HCT116 (cell line): Measurements from ENCODE around the gene VANGL1. TPM values are rescaled to one million over a fixed set of nuclear protein-coding genes. Genes with fewer than 3 reads are reported as not detected.

Experiments
- ATAC-seq: fragments of 200-7000 bp; cut with Tn5 transposase; 2 replicates; pipeline ENCODE4 v1.9.1; 2020; ENCODE audit warnings: mild to moderate bottlenecking, moderate library complexity
- BruUV-seq: library from RNA; stranded (reverse); fragments of 400-500 nt; replicated peaks from 2 replicates; lab custom pipeline; 2021; lab: Mats Ljungman, UMichigan
- CTCF ChIA-PET: fragments of 300-600 bp; sonication (Branson Sonifier 250); formaldehyde crosslinking; loops from one replicate; lab custom pipeline; 2021; ENCODE audit warnings: antibody characterized with exemption; lab: Charles Lee
- POLR2A ChIA-PET: fragments of 300-600, 350-600 bp; sonication (Branson Sonifier 250); formaldehyde crosslinking; loops from one replicate; lab custom pipeline; 2021; ENCODE audit warnings: antibody characterized with exemption; lab: Charles Lee
- RAD21 ChIA-PET, 2 experiments: fragments of 300-600 bp; sonication (Branson Sonifier 250); formaldehyde crosslinking; loops; one replicate each; lab custom pipeline; 2023; ENCODE audit warnings: low total read pairs in 2 of 2; ENCODE audit not compliant: uncharacterized antibody in 2 of 2, unreplicated experiment in 2 of 2, low non-redundant PET in 1 of 2; lab: Charles Lee
- DNase-seq: peaks from one replicate; pipeline ENCODE4 v3.0.0-alpha.2; 2010; ENCODE audit warnings: low read depth, low spot score
- H2AFZ ChIP-seq: fragments of 200-600 bp; shearing (Covaris generic), sonication (generic); 2 replicates; pipeline ENCODE4 v1.6.1; 2017; ENCODE audit warnings: low read depth, mixed run types, mixed read lengths, antibody characterized with exemption, low read length; ENCODE audit not compliant: poor library complexity, severe bottlenecking
- H3K27ac ChIP-seq: 2 replicates; pipeline ENCODE4 v1.5.1; 2012; ENCODE audit warnings: low read depth, low read length
- H3K27me3 ChIP-seq: fragments of 200-600 bp; sonication (generic); 2 replicates; pipeline ENCODE4 v1.6.1; 2016; ENCODE audit warnings: mixed run types, low read length, mixed read lengths; ENCODE audit not compliant: insufficient read depth
- H3K36me3 ChIP-seq, 2 experiments: fragments of 200-500 bp in 1 of 2; fragments of 200-600 bp in 1 of 2; sonication (Bioruptor generic) in 1 of 2; sonication (generic) in 1 of 2; 2 replicates each; pipeline versions ENCODE4 v1.5.1 to v1.6.1; 2014 to 2016; ENCODE audit warnings: low read length in 2 of 2, inconsistent platforms in 1 of 2, mixed read lengths in 1 of 2, mixed run types in 1 of 2; ENCODE audit not compliant: insufficient read depth in 2 of 2, control insufficient read depth in 1 of 2
- H3K4me1 ChIP-seq, 2 experiments: fragments of 200-600 bp in 1 of 2; sonication (generic) in 1 of 2; 2 replicates each; pipeline versions ENCODE4 v1.5.1 to v1.6.1; 2012 to 2017; ENCODE audit warnings: low read length in 2 of 2, inconsistent platforms in 1 of 2, mild to moderate bottlenecking in 1 of 2, mixed read lengths in 1 of 2, mixed run types in 1 of 2, moderate library complexity in 1 of 2; ENCODE audit not compliant: insufficient read depth in 2 of 2, control insufficient read depth in 1 of 2
- H3K4me2 ChIP-seq: fragments of 200-600 bp; sonication (generic); 2 replicates; pipeline ENCODE4 v1.6.1; 2017; ENCODE audit warnings: mixed run types, low read length, mixed read lengths
- H3K4me3 ChIP-seq, 2 experiments: fragments of 200-600 bp in 1 of 2; sonication (generic) in 1 of 2; replicated peaks in 1 of 2; 2 replicates each; pipeline ENCODE4 v1.5.1; 2011 to 2016; ENCODE audit warnings: low read length in 2 of 2, control low read depth in 1 of 2, low read depth in 1 of 2, mild to moderate bottlenecking in 1 of 2, mixed read lengths in 1 of 2, mixed run types in 1 of 2
- H3K79me2 ChIP-seq: fragments of 200-600 bp; sonication (generic); 2 replicates; pipeline ENCODE4 v1.6.1; 2017; ENCODE audit warnings: mild to moderate bottlenecking, mixed run types, low read length, moderate library complexity, mixed read lengths; ENCODE audit not compliant: insufficient read depth
- H3K9ac ChIP-seq: fragments of 200-600 bp; sonication (generic); 2 replicates; pipeline ENCODE4 v1.6.1; 2016; ENCODE audit warnings: low read length, mixed read lengths
- H3K9me2 ChIP-seq: fragments of 200-600 bp; sonication (generic), shearing (Covaris generic); 2 replicates; pipeline ENCODE4 v1.6.1; 2017; ENCODE audit warnings: mixed run types, mild to moderate bottlenecking, moderate library complexity; ENCODE audit not compliant: insufficient read depth
- H3K9me3 ChIP-seq, 2 experiments: fragments of 200-500 bp in 1 of 2; fragments of 200-600 bp in 1 of 2; sonication (Bioruptor generic) in 1 of 2; sonication (generic) in 1 of 2; 2 replicates each; pipeline ENCODE4 v1.6.1; 2014 to 2017; ENCODE audit warnings: low read length in 2 of 2, mixed read lengths in 2 of 2, inconsistent platforms in 1 of 2, low read depth in 1 of 2, mild to moderate bottlenecking in 1 of 2, mixed run types in 1 of 2, moderate library complexity in 1 of 2; ENCODE audit not compliant: control insufficient read depth in 1 of 2, insufficient read depth in 1 of 2
- H4K20me1 ChIP-seq: fragments of 200-600 bp; sonication (generic), shearing (Covaris generic); 2 replicates; pipeline ENCODE4 v1.6.1; 2017; ENCODE audit warnings: mixed run types, mild to moderate bottlenecking, moderate library complexity; ENCODE audit not compliant: insufficient read depth
- CEBPB ChIP-seq: IDR thresholded peaks from 2 replicates; pipeline ENCODE4 v1.6.1; 2012; ENCODE audit warnings: low read depth
- EGR1 ChIP-seq: IDR thresholded peaks from 2 replicates; pipeline ENCODE4 v1.6.1; 2012; ENCODE audit warnings: low read depth
- EZH2 ChIP-seq: fragments of 200-600 bp; sonication (generic); IDR thresholded peaks from 2 replicates; pipeline ENCODE4 v1.6.1; 2017; ENCODE audit warnings: antibody characterized with exemption, mixed run types
- EZH2phosphoT487 ChIP-seq: fragments of 200-600 bp; IDR thresholded peaks from 2 replicates; pipeline ENCODE4 v1.6.1; 2018; ENCODE audit warnings: antibody characterized with exemption, borderline replicate concordance
- FOSL1 ChIP-seq: IDR thresholded peaks from 2 replicates; pipeline ENCODE4 v1.6.1; 2012; ENCODE audit warnings: low read depth
- POLR2A ChIP-seq: IDR thresholded peaks from 2 replicates; pipeline ENCODE4 v1.7.0; 2011; ENCODE audit warnings: borderline replicate concordance; ENCODE audit not compliant: insufficient read depth, insufficient read length; ENCODE audit errors: extremely low read depth
- RAD21 ChIP-seq: IDR thresholded peaks from 2 replicates; pipeline ENCODE4 v1.6.1; 2012; ENCODE audit warnings: low read depth, mild to moderate bottlenecking
- SIN3A ChIP-seq: IDR thresholded peaks from 2 replicates; pipeline ENCODE4 v1.6.1; 2012; ENCODE audit warnings: low read depth
- SRF ChIP-seq: IDR thresholded peaks from 2 replicates; pipeline ENCODE4 v1.6.1; 2012; ENCODE audit warnings: low read depth
- YY1 ChIP-seq: IDR thresholded peaks from 2 replicates; pipeline ENCODE4 v1.6.1; 2011; ENCODE audit warnings: low read length, low read depth, moderate library complexity, mild to moderate bottlenecking; ENCODE audit not compliant: insufficient replicate concordance; ENCODE audit errors: extremely low read depth
- ZFX ChIP-seq: fragments of 450-650 bp; IDR thresholded peaks from 2 replicates; pipeline ENCODE4 v1.6.1; 2017
- ZNF274 ChIP-seq: fragments of 200-500 bp; sonication (Bioruptor generic); IDR thresholded peaks from 2 replicates; pipeline ENCODE4 v1.6.1; 2014; ENCODE audit warnings: mild to moderate bottlenecking, low read depth, low read length, inconsistent platforms
- intact Hi-C: fragments of 100-400 bp; cut with micrococcal nuclease; formaldehyde crosslinking; loops from 2 replicates; pipeline ENCODE4 v1.10.0; 2022
- total RNA-seq: library from RNA; stranded (reverse); gene quantifications from one replicate; pipeline ENCODE4 v1.2.1, GENCODE V29; 2021; ENCODE audit not compliant: unreplicated experiment
- TF ChIP-seq, protein P1 (sequence below): IDR thresholded peaks from 2 replicates; pipeline ENCODE4 v1.6.1; 2012
- TF ChIP-seq, protein P2 (sequence below): IDR thresholded peaks from 2 replicates; pipeline ENCODE4 v1.6.1; 2012
- TF ChIP-seq, protein P3 (sequence below): IDR thresholded peaks from 2 replicates; pipeline ENCODE4 v1.6.1; 2012; ENCODE audit warnings: low read depth

VANGL1 gene
- total RNA-seq, 1 experiment from 2014 or later, result 23.5 TPM

DNA sequence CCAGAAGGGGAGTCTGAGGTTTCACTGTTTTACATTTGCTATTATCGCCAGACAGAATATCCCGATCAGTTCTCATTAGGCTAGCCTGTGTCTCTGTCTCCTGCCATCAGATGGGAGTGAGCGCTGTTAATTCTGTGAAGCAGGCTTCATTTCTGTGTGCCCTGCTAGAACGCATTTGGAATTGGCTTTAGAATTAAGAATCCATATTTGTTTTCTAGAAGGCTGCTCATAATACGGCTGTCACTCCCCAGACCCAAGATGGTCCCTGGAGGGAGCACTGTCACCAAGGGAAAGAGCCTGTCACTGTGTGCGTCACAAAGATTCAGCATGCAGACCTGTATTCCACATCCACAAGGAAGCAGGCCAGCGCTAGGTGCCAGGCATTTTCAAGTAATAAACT is 77.5 kb downstream of the VANGL1 start:
- RAD21 ChIA-PET, result no interaction called here
- Histone ChIP-seq H3K9ac (no peak overlapping the region), H3K4me1 (peaks cover 7 to 11% of the 10 kb centered on the region in 2 experiments; a peak in 2 of 4 replicates), H3K36me3 (no peaks in the 10 kb centered on the region), H3K27me3 (no peaks in the 10 kb centered on the region), H2AFZ (no peak overlapping the region), H3K9me2 (no peaks in the 10 kb centered on the region), H3K4me2 (no peak overlapping the region), H3K27ac (no peak overlapping the region), H3K9me3 (no peaks in the 10 kb centered on the region), H3K79me2 (no peaks in the 10 kb centered on the region), H3K4me3 (no peak overlapping the region), H4K20me1 (no peaks in the 10 kb centered on the region)
- TF ChIP-seq, protein P1, sequence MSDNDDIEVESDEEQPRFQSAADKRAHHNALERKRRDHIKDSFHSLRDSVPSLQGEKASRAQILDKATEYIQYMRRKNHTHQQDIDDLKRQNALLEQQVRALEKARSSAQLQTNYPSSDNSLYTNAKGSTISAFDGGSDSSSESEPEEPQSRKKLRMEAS, result no peak
- TF ChIP-seq RAD21 (no peak), EZH2 (no peak), EZH2phosphoT487 (no peak), EGR1 (no peak), ZNF274 (no peak), SRF (no peak), CEBPB (no peak), ZFX (no peak), POLR2A (no peak), YY1 (no peak), SIN3A (no peak), FOSL1 (no peak)
- TF ChIP-seq, protein P2, sequence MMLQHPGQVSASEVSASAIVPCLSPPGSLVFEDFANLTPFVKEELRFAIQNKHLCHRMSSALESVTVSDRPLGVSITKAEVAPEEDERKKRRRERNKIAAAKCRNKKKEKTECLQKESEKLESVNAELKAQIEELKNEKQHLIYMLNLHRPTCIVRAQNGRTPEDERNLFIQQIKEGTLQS, result no peak
- TF ChIP-seq, protein P3, sequence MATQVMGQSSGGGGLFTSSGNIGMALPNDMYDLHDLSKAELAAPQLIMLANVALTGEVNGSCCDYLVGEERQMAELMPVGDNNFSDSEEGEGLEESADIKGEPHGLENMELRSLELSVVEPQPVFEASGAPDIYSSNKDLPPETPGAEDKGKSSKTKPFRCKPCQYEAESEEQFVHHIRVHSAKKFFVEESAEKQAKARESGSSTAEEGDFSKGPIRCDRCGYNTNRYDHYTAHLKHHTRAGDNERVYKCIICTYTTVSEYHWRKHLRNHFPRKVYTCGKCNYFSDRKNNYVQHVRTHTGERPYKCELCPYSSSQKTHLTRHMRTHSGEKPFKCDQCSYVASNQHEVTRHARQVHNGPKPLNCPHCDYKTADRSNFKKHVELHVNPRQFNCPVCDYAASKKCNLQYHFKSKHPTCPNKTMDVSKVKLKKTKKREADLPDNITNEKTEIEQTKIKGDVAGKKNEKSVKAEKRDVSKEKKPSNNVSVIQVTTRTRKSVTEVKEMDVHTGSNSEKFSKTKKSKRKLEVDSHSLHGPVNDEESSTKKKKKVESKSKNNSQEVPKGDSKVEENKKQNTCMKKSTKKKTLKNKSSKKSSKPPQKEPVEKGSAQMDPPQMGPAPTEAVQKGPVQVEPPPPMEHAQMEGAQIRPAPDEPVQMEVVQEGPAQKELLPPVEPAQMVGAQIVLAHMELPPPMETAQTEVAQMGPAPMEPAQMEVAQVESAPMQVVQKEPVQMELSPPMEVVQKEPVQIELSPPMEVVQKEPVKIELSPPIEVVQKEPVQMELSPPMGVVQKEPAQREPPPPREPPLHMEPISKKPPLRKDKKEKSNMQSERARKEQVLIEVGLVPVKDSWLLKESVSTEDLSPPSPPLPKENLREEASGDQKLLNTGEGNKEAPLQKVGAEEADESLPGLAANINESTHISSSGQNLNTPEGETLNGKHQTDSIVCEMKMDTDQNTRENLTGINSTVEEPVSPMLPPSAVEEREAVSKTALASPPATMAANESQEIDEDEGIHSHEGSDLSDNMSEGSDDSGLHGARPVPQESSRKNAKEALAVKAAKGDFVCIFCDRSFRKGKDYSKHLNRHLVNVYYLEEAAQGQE, result no peak
- no peak for DNase-seq
- intact Hi-C loops, result loop anchor here (5.0 kb wide), 1 partner anchor 263 kb away; no protein-coding TSS in a partner anchor
- ATAC-seq, result no peak
- POLR2A ChIA-PET, result no interaction called here
- CTCF ChIA-PET, result interaction anchor here (1.9 to 5.0 kb wide), 2 partner anchors 13 to 14 kb away, joined by 11 to 28 read pairs; no protein-coding TSS in a partner anchor
- no TSS peak for BruUV-seq
